Activated CD4-positive, alpha-beta T cell treated with anti-CD3 and anti-CD28 coated beads, Interleukin-2, Interleukin-6, amounts not matched to agents 100 ng/mL and 50 ng/mL, durations not matched to agents 16 hours and 8 hours (primary cell): ENCODE data around the gene PDYN.
"Not testable (repeated sequence)": the region's sequence is repeated elsewhere in the genome, so short reads cannot be mapped to it uniquely, and the experiment has no call there.

ENCODE experiments used
- DNase-seq: peaks from one replicate; pipeline ENCODE4 v3.0.0-alpha.2; 2020

PDYN gene

GRCh38 chr20:1993986-1994385 lies at the start of gene PDYN:
Gene PDYN (minus strand): TSS chr20:1994058. CDS start chr20:1983084, 10,974 bp downstream.
- DNase-seq, result no peak

DNA sequence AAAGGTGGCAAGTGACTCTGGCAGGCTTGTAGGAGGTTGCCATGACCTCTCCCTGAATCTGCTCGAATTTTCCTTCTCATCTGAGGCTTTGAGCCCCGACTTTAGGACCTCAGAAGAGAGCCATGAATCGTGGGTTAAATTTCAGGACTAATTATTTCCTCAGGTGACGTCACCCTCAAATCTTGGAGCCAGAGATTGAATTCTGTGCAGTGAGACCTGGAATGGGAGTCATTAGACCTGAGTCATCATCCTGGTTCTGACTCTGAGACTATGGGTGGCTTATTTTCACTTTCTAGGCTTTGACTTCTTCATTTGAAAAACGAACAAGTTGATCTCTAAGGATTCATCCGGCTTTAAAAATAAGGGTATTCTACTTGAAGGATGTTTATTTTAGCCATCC lies 48.5 kb upstream of the PDYN start:
- no peak for DNase-seq

- DNase-seq, result no peak
These were observed 44.3 kb upstream of the PDYN start for GRCh38 chr20:2038161-2038560.

GRCh38 chr20:2037296-2037914 lies 43.5 kb upstream of the PDYN start:
- DNase-seq, result no peak

DNA sequence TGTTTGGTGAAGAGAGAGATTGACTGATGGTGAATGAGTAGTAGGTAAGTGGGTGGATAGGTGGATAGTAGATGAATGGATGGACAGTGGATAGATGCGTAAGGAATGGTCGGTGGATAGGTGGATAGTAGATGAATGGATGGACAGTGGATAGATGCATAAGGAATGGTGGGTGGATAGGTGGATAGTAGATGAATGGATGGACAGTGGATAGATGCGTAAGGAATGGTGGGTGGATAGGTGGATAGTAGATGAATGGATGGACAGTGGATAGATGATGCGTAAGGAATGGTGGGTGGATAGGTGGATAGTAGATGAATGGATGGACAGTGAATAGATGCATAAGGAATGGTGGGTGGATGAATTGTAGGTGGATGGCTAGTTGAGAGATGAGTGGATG lies 42.5 kb upstream of the PDYN start:
- not testable (repeated sequence) for DNase-seq

DNA sequence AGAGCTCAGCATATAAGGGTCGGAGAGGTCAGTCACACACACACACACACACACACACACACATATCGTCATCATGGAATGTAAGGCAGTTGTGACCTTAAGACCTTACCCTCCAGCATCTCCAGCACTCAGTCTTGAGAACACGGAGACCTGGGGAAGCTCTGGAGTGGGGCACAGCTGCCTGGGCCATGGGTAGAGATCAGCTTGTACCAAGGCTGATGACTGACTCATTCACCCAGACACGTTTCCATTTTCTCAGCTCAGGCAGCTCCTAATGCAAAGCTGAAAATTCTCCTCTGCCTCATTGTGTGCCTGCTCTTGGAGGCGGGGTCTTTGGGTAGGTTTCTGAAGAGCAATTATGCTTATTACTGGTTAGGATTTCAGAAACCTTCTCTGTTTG lies 38.3 kb upstream of the PDYN start:
- no peak for DNase-seq

- no peak for DNase-seq
These were observed 32.7 kb upstream of the PDYN start for GRCh38 chr20:2026514-2026913.

- no peak for DNase-seq
These were observed 32.1 kb upstream of the PDYN start for GRCh38 chr20:2026004-2026403.

DNA sequence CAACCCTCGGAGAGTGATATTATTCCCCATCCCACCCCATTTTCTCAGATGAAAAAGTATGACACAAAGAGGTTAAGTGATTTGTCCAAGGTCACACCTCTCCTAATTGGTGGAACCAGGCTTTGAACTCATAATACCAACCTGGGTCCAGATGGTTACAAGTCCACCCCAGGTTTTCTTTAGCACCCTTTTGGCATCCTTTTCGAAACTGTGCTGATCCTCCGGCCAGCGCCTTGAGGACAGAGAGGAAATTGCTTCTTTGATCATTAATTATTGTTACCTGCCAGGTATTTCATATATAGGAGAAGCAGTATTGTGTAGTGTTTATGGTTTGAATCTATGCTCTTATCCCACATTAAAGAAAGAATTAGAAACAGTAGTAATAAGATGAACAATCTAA lies 29.3 kb upstream of the PDYN start:
- DNase-seq, result no peak

GRCh38 chr20:2022163-2022562 lies 28.3 kb upstream of the PDYN start:
- no peak for DNase-seq

- no peak for DNase-seq
These were observed 16.7 kb upstream of the PDYN start for GRCh38 chr20:2010533-2010932.

DNA sequence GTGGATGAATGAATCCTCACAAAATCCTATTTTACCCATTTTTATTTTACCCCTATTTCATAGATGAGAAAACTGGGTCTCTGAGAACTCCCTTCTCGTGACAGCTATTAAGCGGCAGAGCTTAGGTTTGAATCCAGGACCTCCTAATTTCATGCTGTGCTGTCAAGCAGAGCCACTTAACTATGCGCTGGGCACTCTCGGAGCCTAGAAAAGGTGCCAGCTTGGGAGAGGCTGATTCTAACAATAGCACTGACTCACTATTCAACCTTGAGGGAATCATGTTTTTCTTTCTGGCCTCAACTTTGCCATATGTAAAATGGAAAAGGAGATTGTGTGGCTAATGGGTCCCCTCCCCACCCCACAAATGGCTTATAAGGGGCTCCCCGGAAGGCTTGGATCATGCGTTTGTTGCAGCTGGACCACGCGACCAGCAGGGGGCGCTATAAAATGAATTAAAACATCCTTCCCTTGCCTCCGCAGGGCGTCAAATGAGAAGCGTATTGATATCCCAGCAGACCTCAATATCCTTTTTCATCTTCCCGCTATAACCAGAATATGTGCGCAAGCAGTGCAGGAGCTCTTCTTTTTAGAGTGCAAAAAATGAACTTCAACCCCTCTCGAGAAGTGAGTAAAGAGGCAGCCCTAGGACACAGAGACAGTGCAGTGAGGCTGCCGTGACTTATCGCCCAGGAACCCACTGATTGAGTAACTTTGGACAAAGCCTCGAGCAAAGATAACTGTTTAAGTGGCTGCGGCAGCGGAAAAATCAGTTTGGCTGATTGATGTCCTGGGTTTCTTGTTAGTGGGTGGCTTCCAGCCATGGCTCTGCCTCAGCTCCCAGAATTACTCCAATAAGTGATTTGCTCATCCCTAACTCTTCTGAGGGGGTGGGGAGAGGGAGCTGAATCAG lies 12.8 kb upstream of the PDYN start:
- DNase-seq, result peak; percentile 43

DNA sequence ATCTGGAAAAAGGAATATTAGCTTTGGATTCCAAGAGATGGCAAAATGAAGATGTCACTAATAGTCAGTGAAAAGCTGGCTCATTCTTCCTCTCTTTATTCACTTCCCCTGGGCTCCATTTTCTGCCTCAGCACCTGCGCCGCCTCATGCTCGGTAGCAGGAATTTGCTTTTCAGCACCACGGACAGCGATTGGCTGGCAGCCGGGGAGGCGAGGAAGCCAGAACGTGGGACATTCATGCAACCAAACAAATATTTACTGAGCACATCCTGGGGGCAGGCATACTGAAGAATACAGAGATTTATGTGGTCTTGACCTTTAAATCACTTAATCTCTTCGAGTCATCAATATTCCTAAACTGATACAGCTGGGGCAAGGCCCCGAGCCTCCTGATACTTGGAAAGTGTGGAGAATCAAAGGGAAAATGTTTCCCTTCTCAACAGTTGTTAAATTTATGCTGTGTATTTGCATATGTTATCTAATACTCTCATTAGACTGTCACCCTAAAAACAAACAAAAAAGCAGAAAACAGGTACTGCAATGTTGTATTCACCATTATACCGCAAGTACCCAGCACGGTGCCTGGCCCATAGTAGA lies 12.1 kb upstream of the PDYN start:
- peak; percentile 63 for DNase-seq

DNA sequence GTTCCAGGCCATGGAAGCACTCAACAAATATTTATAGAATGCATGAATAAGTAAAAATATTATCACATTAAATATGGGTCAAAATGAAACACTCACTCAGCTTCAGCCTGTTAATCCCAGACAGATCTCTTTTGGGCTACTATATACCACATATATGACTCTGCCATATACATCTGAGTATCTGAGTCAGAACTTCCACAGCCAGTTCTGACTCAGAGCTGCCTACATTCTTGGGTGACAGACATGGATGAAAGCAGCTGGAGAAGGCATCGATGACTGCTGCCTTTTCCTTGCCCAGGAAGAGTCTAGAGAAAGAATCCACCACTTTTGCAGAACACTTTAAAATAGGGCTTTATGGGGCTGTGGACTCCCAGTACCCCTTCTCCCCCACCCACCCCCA lies 11.5 kb upstream of the PDYN start:
- peak; percentile 20 for DNase-seq

DNA sequence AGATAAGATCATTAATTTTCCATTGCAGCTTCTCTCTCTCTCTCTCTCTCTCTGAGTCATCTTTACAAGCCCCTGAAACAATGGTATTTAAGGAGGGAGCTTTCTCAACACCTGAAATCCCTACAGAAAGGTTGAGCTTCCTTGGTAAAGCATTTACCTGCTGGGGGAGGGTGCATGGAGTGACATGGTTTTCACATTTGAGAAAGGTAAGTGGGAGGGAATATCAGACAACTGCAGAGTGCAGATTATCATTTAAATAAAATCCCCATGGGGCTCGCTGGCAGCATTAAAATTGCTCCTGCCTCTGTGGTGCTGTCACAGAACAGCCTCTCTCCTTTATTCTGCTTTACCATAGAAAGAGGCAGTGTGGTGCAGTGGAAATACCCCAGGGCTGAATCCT lies 10.3 kb upstream of the PDYN start:
- no peak for DNase-seq

GRCh38 chr20:2002365-2002764 lies 8.5 kb upstream of the PDYN start:
- no peak for DNase-seq

GRCh38 chr20:2001119-2001518 lies 7.3 kb upstream of the PDYN start:
- no peak for DNase-seq

GRCh38 chr20:2000285-2000684 lies 6.4 kb upstream of the PDYN start:
- no peak for DNase-seq

- DNase-seq, result no peak
These were observed 4.9 kb upstream of the PDYN start for GRCh38 chr20:1998715-1999114.

DNA sequence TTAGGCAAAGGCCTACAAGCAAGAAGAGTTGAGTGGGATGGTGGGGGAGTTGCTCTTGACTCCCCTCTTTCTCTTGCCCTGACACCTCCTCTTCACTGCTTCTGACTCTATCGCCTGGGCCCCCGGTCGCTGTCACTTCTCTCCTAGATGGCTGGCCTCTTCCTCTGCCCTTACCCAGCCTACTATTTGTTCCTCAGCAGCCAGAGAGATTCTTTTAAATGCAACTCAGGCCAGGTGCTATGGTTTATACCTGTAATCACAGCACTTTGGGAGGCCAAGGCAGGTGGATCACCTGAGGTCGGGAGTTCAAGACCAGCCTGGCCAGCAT lies 4.3 kb upstream of the PDYN start:
- no peak for DNase-seq

DNA sequence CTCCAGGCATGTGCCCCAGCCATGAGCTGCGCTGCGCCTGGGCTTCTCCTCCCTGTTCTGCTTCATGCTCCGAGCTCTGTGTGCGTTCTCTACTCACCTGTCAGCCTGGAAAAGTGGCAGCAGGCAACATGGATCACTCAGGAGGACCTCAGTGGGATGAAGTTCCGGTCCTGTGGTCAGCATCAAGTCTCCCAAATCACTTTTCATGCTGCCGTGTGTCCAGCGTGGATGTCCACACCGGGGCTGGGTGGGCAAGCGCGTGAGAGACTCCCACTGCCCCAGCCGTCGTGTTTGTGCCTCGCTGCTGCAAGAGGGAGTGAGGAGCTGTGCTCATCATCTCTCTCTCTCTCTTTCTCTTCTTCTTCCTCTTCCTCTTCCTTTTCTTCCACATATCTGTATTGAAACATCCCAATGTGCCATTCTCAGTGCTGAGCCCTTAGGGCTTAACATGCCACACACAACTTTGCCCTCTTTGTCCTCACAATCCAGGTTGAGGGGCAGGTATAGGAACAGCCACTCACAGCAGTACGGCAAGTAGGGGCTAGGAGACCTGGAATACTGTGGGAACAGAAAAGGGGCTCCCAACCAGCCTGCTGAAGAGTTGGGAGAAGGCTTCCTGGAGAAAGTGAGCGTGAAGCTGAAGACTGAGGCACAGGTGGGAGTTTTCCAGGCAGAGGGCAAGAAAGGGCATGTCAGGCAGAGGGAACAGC lies 3.8 kb upstream of the PDYN start:
- DNase-seq, result no peak

- DNase-seq, result no peak
These were observed 1.9 kb upstream of the PDYN start for GRCh38 chr20:1995531-1996310.

- DNase-seq, result no peak
These were observed 769 bp upstream of the PDYN start for GRCh38 chr20:1994627-1995026.
